Caco-2 (cell line): Measurements from ENCODE around the gene ZNF500. TPM values are rescaled to one million over a fixed set of nuclear protein-coding genes. Genes with fewer than 3 reads are reported as not detected.

Source experiments
- BruUV-seq: library from RNA; stranded (reverse); fragments of 400-500 nt; replicated peaks from 2 replicates; lab custom pipeline; 2021; lab: Mats Ljungman, UMichigan
- CTCF ChIA-PET: fragments of 300-600 bp; sonication (Branson Sonifier 250); formaldehyde crosslinking; loops from one replicate; lab custom pipeline; 2022; ENCODE audit warnings: antibody characterized with exemption; lab: Charles Lee
- POLR2A ChIA-PET: fragments of 300-600 bp; sonication (Branson Sonifier 250); formaldehyde crosslinking; loops from one replicate; lab custom pipeline; 2022; ENCODE audit warnings: antibody characterized with exemption; lab: Charles Lee
- DNase-seq, 2 experiments: peaks; one replicate each; pipeline versions ENCODE4 v3.0.0 to v3.0.0-alpha.2; 2020 to 2022
- H3K27me3 ChIP-seq: replicated peaks from 2 replicates; pipeline ENCODE4 v1.6.0; 2011; ENCODE audit warnings: low read length; ENCODE audit not compliant: control insufficient read depth, insufficient read depth
- H3K36me3 ChIP-seq: 2 replicates; pipeline ENCODE4 v1.5.1; 2011; ENCODE audit warnings: low read length; ENCODE audit not compliant: control insufficient read depth, insufficient read depth
- H3K4me1 ChIP-seq: fragments of 250-450 bp; sonication (Bioruptor Pico); 2 replicates; pipeline ENCODE4 v1.5.1; 2020; ENCODE audit warnings: mild to moderate bottlenecking
- H3K4me3 ChIP-seq: 2 replicates; pipeline ENCODE4 v1.5.1; 2011; ENCODE audit warnings: low read depth, mild to moderate bottlenecking, control low read depth, low read length
- H3K9me3 ChIP-seq: fragments of 250-450 bp; sonication (Bioruptor Pico); 2 replicates; pipeline ENCODE4 v1.5.1; 2020; ENCODE audit warnings: mild to moderate bottlenecking, moderate library complexity
- H3K27ac Mint-ChIP-seq: one replicate; pipeline ENCODE4 v1.8.0; 2022; ENCODE audit warnings: mixed read lengths; ENCODE audit not compliant: unreplicated experiment
- H3K27me3 Mint-ChIP-seq: one replicate; pipeline ENCODE4 v1.8.0; 2022; ENCODE audit warnings: mixed read lengths; ENCODE audit not compliant: insufficient read depth, unreplicated experiment
- H3K36me3 Mint-ChIP-seq: one replicate; pipeline ENCODE4 v1.8.0; 2022; ENCODE audit warnings: mild to moderate bottlenecking, mixed read lengths; ENCODE audit not compliant: insufficient read depth, unreplicated experiment
- H3K4me1 Mint-ChIP-seq: one replicate; pipeline ENCODE4 v1.8.0; 2022; ENCODE audit warnings: low read depth, mixed read lengths; ENCODE audit not compliant: unreplicated experiment
- H3K4me3 Mint-ChIP-seq: one replicate; pipeline ENCODE4 v1.8.0; 2022; ENCODE audit warnings: mild to moderate bottlenecking, moderate library complexity, mixed read lengths; ENCODE audit not compliant: unreplicated experiment
- H3K9me3 Mint-ChIP-seq: one replicate; pipeline ENCODE4 v1.8.0; 2022; ENCODE audit warnings: mixed read lengths; ENCODE audit not compliant: unreplicated experiment
- intact Hi-C: fragments of 100-400 bp; cut with micrococcal nuclease; formaldehyde crosslinking; loops from one replicate; pipeline ENCODE4 v1.10.0; 2022; ENCODE audit not compliant: unreplicated experiment
- total RNA-seq: library from RNA; stranded (reverse); gene quantifications from 2 replicates; pipeline ENCODE4 v1.2.3, GENCODE V29; 2022
- TF ChIP-seq, protein P1 (sequence below), 2 experiments: fragments of 200-600 bp in 1 of 2; IDR thresholded peaks; 1 replicate in 1 of 2; 2 replicates in 1 of 2; pipeline versions ENCODE4 v1.5.1 to v1.8.0; 2011 to 2022; ENCODE audit warnings: antibody characterized with exemption in 1 of 2, control low read depth in 1 of 2, inconsistent platforms in 1 of 2, low read depth in 1 of 2, low read length in 1 of 2, mild to moderate bottlenecking in 1 of 2, moderate library complexity in 1 of 2; ENCODE audit not compliant: insufficient read depth in 1 of 2, severe bottlenecking in 1 of 2, unreplicated experiment in 1 of 2

The ZNF500 gene
- total RNA-seq, 1 experiment from 2014 or later: 12.9 TPM

GRCh38 chr16:4801051-4801961, 34.3 kb upstream of the ZNF500 start:
- ChIA-PET POLR2A (interaction anchor here (1.1 to 1.5 kb wide), 2 partner anchors 47 to 325 kb away, joined by 3 to 5 read pairs; partner anchors contain the start of gene HMOX2), CTCF (no interaction called here)
- H3K9me3 Mint-ChIP-seq: no peaks in the 10 kb centered on the region
- Histone ChIP-seq H3K36me3 (no peaks in the 10 kb centered on the region), H3K27me3 (no peaks in the 10 kb centered on the region), H3K4me3 (peak overlapping the region; percentile 74), H3K9me3 (no peaks in the 10 kb centered on the region), H3K4me1 (peaks cover 9% of the 10 kb centered on the region; the same call in 1 of the 2 replicates)
- TF ChIP-seq, protein P1, sequence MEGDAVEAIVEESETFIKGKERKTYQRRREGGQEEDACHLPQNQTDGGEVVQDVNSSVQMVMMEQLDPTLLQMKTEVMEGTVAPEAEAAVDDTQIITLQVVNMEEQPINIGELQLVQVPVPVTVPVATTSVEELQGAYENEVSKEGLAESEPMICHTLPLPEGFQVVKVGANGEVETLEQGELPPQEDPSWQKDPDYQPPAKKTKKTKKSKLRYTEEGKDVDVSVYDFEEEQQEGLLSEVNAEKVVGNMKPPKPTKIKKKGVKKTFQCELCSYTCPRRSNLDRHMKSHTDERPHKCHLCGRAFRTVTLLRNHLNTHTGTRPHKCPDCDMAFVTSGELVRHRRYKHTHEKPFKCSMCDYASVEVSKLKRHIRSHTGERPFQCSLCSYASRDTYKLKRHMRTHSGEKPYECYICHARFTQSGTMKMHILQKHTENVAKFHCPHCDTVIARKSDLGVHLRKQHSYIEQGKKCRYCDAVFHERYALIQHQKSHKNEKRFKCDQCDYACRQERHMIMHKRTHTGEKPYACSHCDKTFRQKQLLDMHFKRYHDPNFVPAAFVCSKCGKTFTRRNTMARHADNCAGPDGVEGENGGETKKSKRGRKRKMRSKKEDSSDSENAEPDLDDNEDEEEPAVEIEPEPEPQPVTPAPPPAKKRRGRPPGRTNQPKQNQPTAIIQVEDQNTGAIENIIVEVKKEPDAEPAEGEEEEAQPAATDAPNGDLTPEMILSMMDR (IDR thresholded peaks at IDR 0.05; ENCODE audit: insufficient read depth in 1 of 2, low read depth in 1 of 2, low read length in 1 of 2, severe bottlenecking in 1 of 2, unreplicated experiment in 1 of 2): no peak
- peaks cover 10% of the 10 kb centered on the region for H3K4me1 Mint-ChIP-seq
- H3K27me3 Mint-ChIP-seq: no peaks in the 10 kb centered on the region
- peak overlapping the region; percentile 77 for H3K4me3 Mint-ChIP-seq
- H3K27ac Mint-ChIP-seq: peak overlapping the region; percentile 48
- intact Hi-C loops: loop anchor here (5.0 kb wide), 1 partner anchor 109 kb away; the partner anchor contains the start of gene NUDT16L1
- no TSS peak for BruUV-seq
- no peak for DNase-seq
- H3K36me3 Mint-ChIP-seq: peaks cover 39% of the 10 kb centered on the region

DNA sequence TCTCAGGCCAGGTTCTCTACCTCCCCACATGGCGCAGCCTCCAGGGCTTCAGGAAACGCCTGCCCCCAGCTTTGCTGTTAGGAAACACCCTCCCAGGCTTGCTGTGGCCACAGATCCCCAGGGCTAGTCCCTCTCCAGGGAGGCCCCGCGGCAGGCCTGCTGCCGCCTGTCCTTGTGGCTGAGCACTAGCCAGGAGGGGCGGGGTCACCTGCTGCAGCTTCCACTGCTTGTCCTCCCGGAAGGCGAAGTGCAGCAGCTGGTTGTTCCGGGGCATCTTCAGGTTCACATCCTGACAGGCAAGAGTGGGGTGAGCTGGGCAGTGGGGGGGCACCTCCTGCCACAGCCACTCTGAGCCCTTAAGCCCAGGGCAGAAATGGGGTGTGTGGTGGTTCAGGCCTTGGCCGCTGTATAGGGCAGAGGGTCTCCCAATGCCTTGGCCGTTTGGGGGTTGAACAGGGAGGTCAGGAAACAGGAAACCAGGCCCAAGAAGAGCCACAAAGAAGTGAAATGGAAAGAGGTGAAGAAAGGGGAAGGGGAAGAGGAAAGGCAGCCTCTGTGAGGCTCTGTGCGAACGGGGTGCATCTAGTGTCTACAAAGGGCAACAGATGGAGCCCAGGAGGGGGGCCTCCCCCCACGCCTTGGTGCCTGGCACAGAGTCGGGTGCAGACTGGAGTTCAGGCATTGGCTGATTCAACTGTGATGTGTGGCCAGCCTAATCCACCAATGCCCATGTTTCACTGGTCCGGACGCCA, 33.5 kb upstream of the ZNF500 start:
- peak overlapping the region; percentile 77 for H3K4me3 Mint-ChIP-seq
- Histone ChIP-seq H3K27me3 (no peaks in the 10 kb centered on the region), H3K36me3 (no peaks in the 10 kb centered on the region), H3K4me3 (no peak overlapping the region), H3K4me1 (peaks cover 9% of the 10 kb centered on the region; the same call in 1 of the 2 replicates), H3K9me3 (no peaks in the 10 kb centered on the region)
- intact Hi-C loops: loop anchor here (5.0 kb wide), 1 partner anchor 108 kb away; the partner anchor contains the start of gene NUDT16L1
- BruUV-seq: no TSS peak
- H3K4me1 Mint-ChIP-seq: peaks cover 10% of the 10 kb centered on the region
- TF ChIP-seq, protein P1 (IDR thresholded peaks at IDR 0.05; ENCODE audit: insufficient read depth in 1 of 2, low read depth in 1 of 2, low read length in 1 of 2, severe bottlenecking in 1 of 2, unreplicated experiment in 1 of 2): no peak
- POLR2A ChIA-PET: no interaction called here
- no peak overlapping the region for H3K27ac Mint-ChIP-seq
- no peaks in the 10 kb centered on the region for H3K27me3 Mint-ChIP-seq
- CTCF ChIA-PET: no interaction called here
- no peak for DNase-seq
- peaks cover 33% of the 10 kb centered on the region for H3K36me3 Mint-ChIP-seq
- no peaks in the 10 kb centered on the region for H3K9me3 Mint-ChIP-seq
